Liver (tissue), 9 donors: ENCODE measurements around the gene NOVA2. TPM values are rescaled to one million over a fixed set of nuclear protein-coding genes. Genes with fewer than 3 reads are reported as not detected.

Source experiments
- DNase-seq: peaks from one replicate; pipeline ENCODE4 v3.0.0-alpha.2; 2017; ENCODE audit warnings: low spot score
- H3K27ac ChIP-seq, 2 donors: one replicate each; pipeline ENCODE4 v1.7.0; 2013; ENCODE audit warnings: inconsistent platforms in 2 of 2, low read length in 2 of 2, control low read depth in 1 of 2, low read depth in 1 of 2, mild to moderate bottlenecking in 1 of 2
- H3K27me3 ChIP-seq, 4 donors: one replicate each; pipeline versions ENCODE4 v1.6.1 to v1.7.0; 2013; ENCODE audit warnings: low read length in 3 of 4, inconsistent platforms in 1 of 4, mild to moderate bottlenecking in 1 of 4, moderate library complexity in 1 of 4; ENCODE audit not compliant: control insufficient read depth in 4 of 4, insufficient read depth in 4 of 4
- H3K36me3 ChIP-seq, 4 donors: one replicate each; pipeline versions ENCODE4 v1.6.1 to v1.7.0; 2013; ENCODE audit warnings: low read length in 3 of 4, mild to moderate bottlenecking in 3 of 4, low read depth in 1 of 4, moderate library complexity in 1 of 4; ENCODE audit not compliant: control insufficient read depth in 4 of 4, insufficient read depth in 3 of 4
- H3K4me1 ChIP-seq, 4 donors: one replicate each; pipeline versions ENCODE4 v1.6.1 to v1.7.0; 2013; ENCODE audit warnings: low read length in 3 of 4, mild to moderate bottlenecking in 3 of 4, moderate library complexity in 1 of 4; ENCODE audit not compliant: control insufficient read depth in 4 of 4, insufficient read depth in 4 of 4
- H3K4me3 ChIP-seq, 3 donors: one replicate each; pipeline versions ENCODE4 v1.6.1 to v1.7.0; 2013; ENCODE audit warnings: low read length in 3 of 3, control low read depth in 1 of 3, low read depth in 1 of 3, mild to moderate bottlenecking in 1 of 3
- H3K9ac ChIP-seq, 2 donors: one replicate each; pipeline ENCODE4 v1.7.0; 2013; ENCODE audit warnings: low read length in 2 of 2, mild to moderate bottlenecking in 2 of 2, moderate library complexity in 2 of 2, control low read depth in 1 of 2, low read depth in 1 of 2
- H3K9me3 ChIP-seq, 4 donors: one replicate each; pipeline versions ENCODE4 v1.6.1 to v1.7.0; 2013; ENCODE audit warnings: low read length in 3 of 4; ENCODE audit not compliant: control insufficient read depth in 4 of 4
- ATF3 ChIP-seq: IDR thresholded peaks from 2 replicates; pipeline ENCODE4 v1.6.1; 2016; ENCODE audit warnings: antibody characterized with exemption
- FOXA1 ChIP-seq: IDR thresholded peaks from 2 replicates; pipeline ENCODE4 v1.6.1; 2016; ENCODE audit warnings: antibody characterized with exemption
- FOXA2 ChIP-seq: IDR thresholded peaks from 2 replicates; pipeline ENCODE4 v1.6.1; 2016; ENCODE audit warnings: antibody characterized with exemption
- GABPA ChIP-seq, 2 donors: IDR thresholded peaks in 1 of 2; conservative IDR thresholded peaks in 1 of 2; 2 replicates each; pipeline ENCODE4 v1.6.1; 2016; ENCODE audit warnings: antibody characterized with exemption in 2 of 2, mild to moderate bottlenecking in 1 of 2, moderate library complexity in 1 of 2
- HNF4A ChIP-seq, 2 donors: conservative IDR thresholded peaks; 2 replicates each; pipeline ENCODE4 v1.6.1; 2016; ENCODE audit warnings: antibody characterized with exemption in 2 of 2, mild to moderate bottlenecking in 2 of 2
- JUND ChIP-seq, 2 donors: IDR thresholded peaks; 2 replicates each; pipeline ENCODE4 v1.6.1; 2016; ENCODE audit warnings: antibody characterized with exemption in 2 of 2
- NR2F2 ChIP-seq: IDR thresholded peaks from 2 replicates; pipeline ENCODE4 v1.6.1; 2016; ENCODE audit warnings: antibody characterized with exemption
- REST ChIP-seq: IDR thresholded peaks from 2 replicates; pipeline ENCODE4 v1.6.1; 2016; ENCODE audit warnings: antibody characterized with exemption, mild to moderate bottlenecking
- RXRA ChIP-seq, 2 donors: IDR thresholded peaks; 2 replicates each; pipeline ENCODE4 v1.6.1; 2017 to 2018; ENCODE audit warnings: antibody characterized with exemption in 2 of 2, mild to moderate bottlenecking in 1 of 2
- SP1 ChIP-seq: IDR thresholded peaks from 2 replicates; pipeline ENCODE4 v1.6.1; 2018; ENCODE audit warnings: antibody characterized with exemption, mild to moderate bottlenecking
- TAF1 ChIP-seq: conservative IDR thresholded peaks from 2 replicates; pipeline ENCODE4 v1.6.1; 2016; ENCODE audit warnings: antibody characterized with exemption, mild to moderate bottlenecking
- WGBS: extraction: QIAGEN DNeasy Blood & Tissue Kit; methylation state at CpG from one replicate; pipeline ENCODE4 v1.1.7; 2013; 5-methylcytosine and 5-hydroxymethylcytosine counted together
- polyA plus RNA-seq, 2 donors: library from polyadenylated mRNA; stranded (reverse) in 1 of 2; unstranded in 1 of 2; fragments of 200-250 nt in 1 of 2; fragments of >200 nt in 1 of 2; fragmentation: Nextera tagmentation in 1 of 2; extraction: Ambion mirVana in 1 of 2; gene quantifications; one replicate each; pipeline versions ENCODE4 v1.2.1 to v1.2.3, GENCODE V29; 2013 to 2015
- total RNA-seq, 2 donors: library from RNA; depleted of rRNA; stranded (reverse); fragments of >200 nt; gene quantifications; one replicate each; pipeline ENCODE4 v1.2.3, GENCODE V29; 2014
- TF ChIP-seq, protein P1 (sequence below): fragments of 150-350 bp; IDR thresholded peaks from 2 replicates; pipeline ENCODE4 v1.5.1; 2017; ENCODE audit warnings: improper control_type of control experiment, low read depth, low read length; ENCODE audit not compliant: missing input control
- TF ChIP-seq, protein P2 (sequence below): IDR thresholded peaks from 2 replicates; pipeline ENCODE4 v1.6.1; 2016; ENCODE audit warnings: antibody characterized with exemption
- donor health status: healthy.
- donor health status: healthy.
- donor health status: healthy.
- donor health status: healthy.
- donor health status: healthy.

The NOVA2 gene
- total and polyA plus RNA-seq, 4 donors: 0.31 to 1.6 (median 0.42) TPM

DNA sequence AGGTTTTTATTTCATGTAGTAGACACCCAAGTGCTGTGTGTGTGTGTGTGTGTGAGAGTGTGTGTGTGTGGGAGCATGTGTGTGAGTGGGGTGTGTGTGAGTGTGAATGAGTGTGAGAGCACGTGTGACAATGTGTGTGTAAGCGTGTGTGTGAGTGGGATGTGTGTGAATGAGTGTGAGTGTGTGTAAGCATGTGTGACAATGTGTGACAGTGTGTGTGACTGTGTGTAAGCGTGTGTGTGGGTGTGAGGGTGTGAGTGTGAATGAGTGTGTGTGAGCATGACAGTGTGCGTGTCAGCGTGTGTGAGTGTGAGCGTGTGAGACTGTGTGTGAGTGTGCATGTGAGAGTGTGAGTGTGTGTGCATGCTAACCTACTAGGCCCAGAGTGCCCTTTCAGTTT, 15.3 kb downstream of the NOVA2 start (continued):
- no peak for TF ChIP-seq ATF3

GRCh38 chr19:45955905-45956608, 17.6 kb downstream of the NOVA2 start:
- DNase-seq: no peak
- H3K4me1 ChIP-seq: peaks cover 0 to 7% (median 3%) of the 10 kb centered on the region in 4 donors
- H3K27me3 ChIP-seq: peaks cover 0 to 4% (median 0%) of the 10 kb centered on the region in 4 donors
- WGBS: 44% methylated on average over 13 of the region's 13 CpGs
- H3K27ac ChIP-seq: no peak overlapping the region
- TF ChIP-seq RXRA (IDR thresholded peaks at IDR 0.05) (no peak), REST (no peak), NR2F2 (no peak), TAF1 (no peak), FOXA1 (no peak), HNF4A (conservative IDR thresholded peaks at IDR 0.05) (no peak), FOXA2 (no peak), SP1 (no peak), GABPA (IDR thresholded peaks at IDR 0.05 in 1 of 2, conservative IDR thresholded peaks at IDR 0.05 in 1 of 2) (no peak), JUND (IDR thresholded peaks at IDR 0.05) (no peak), ATF3 (no peak)
- TF ChIP-seq, protein P1, sequence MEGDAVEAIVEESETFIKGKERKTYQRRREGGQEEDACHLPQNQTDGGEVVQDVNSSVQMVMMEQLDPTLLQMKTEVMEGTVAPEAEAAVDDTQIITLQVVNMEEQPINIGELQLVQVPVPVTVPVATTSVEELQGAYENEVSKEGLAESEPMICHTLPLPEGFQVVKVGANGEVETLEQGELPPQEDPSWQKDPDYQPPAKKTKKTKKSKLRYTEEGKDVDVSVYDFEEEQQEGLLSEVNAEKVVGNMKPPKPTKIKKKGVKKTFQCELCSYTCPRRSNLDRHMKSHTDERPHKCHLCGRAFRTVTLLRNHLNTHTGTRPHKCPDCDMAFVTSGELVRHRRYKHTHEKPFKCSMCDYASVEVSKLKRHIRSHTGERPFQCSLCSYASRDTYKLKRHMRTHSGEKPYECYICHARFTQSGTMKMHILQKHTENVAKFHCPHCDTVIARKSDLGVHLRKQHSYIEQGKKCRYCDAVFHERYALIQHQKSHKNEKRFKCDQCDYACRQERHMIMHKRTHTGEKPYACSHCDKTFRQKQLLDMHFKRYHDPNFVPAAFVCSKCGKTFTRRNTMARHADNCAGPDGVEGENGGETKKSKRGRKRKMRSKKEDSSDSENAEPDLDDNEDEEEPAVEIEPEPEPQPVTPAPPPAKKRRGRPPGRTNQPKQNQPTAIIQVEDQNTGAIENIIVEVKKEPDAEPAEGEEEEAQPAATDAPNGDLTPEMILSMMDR: no peak
- TF ChIP-seq, protein P2, sequence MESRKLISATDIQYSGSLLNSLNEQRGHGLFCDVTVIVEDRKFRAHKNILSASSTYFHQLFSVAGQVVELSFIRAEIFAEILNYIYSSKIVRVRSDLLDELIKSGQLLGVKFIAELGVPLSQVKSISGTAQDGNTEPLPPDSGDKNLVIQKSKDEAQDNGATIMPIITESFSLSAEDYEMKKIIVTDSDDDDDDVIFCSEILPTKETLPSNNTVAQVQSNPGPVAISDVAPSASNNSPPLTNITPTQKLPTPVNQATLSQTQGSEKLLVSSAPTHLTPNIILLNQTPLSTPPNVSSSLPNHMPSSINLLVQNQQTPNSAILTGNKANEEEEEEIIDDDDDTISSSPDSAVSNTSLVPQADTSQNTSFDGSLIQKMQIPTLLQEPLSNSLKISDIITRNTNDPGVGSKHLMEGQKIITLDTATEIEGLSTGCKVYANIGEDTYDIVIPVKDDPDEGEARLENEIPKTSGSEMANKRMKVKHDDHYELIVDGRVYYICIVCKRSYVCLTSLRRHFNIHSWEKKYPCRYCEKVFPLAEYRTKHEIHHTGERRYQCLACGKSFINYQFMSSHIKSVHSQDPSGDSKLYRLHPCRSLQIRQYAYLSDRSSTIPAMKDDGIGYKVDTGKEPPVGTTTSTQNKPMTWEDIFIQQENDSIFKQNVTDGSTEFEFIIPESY: no peak
- no peak overlapping the region for H3K9ac ChIP-seq
- peaks cover 0 to 7% (median 3%) of the 10 kb centered on the region in 4 donors for H3K9me3 ChIP-seq
- H3K36me3 ChIP-seq: no peaks in the 10 kb centered on the region
- H3K4me3 ChIP-seq: no peak overlapping the region
